ENCODE measurements around the gene SNRPB.

The SNRPB gene

GRCh38 chr20:2451939-2452732 lies 18.5 kb downstream of the SNRPB start:
- peak; percentile 80 for TF ChIP-seq CTCF (IDR thresholded peaks at IDR 0.05; ENCODE audit: borderline replicate concordance, control extremely low read depth, extremely low read depth, insufficient read depth, missing control alignments)
- DNase-seq (ENCODE audit: low spot score), result peak; percentile 60
- in situ Hi-C loops (cut with MboI; ENCODE audit: low sequenced_read_pairs, unreplicated experiment), result loop anchor here (25.0 kb wide), 1 partner anchor 240 kb away; no protein-coding TSS in a partner anchor

GRCh38 chr20:2451422-2451821 lies 19.2 kb downstream of the SNRPB start:
- no peak for TF ChIP-seq CTCF (IDR thresholded peaks at IDR 0.05; ENCODE audit: borderline replicate concordance, control extremely low read depth, extremely low read depth, insufficient read depth, missing control alignments)
- DNase-seq (ENCODE audit: low spot score), result no peak
- in situ Hi-C loops (cut with MboI; ENCODE audit: low sequenced_read_pairs, unreplicated experiment), result loop anchor here (25.0 kb wide), 1 partner anchor 239 kb away; no protein-coding TSS in a partner anchor

GRCh38 chr20:2449386-2449785 lies 21.2 kb downstream of the SNRPB start:
- no peak for DNase-seq (ENCODE audit: low spot score)
- in situ Hi-C loops (cut with MboI; ENCODE audit: low sequenced_read_pairs, unreplicated experiment), result no loop called here
- TF ChIP-seq CTCF (IDR thresholded peaks at IDR 0.05; ENCODE audit: borderline replicate concordance, control extremely low read depth, extremely low read depth, insufficient read depth, missing control alignments), result no peak

GRCh38 chr20:2446845-2447244 lies 23.7 kb downstream of the SNRPB start:
- no peak for DNase-seq (ENCODE audit: low spot score)
- in situ Hi-C loops (cut with MboI; ENCODE audit: low sequenced_read_pairs, unreplicated experiment), result no loop called here
- TF ChIP-seq CTCF (IDR thresholded peaks at IDR 0.05; ENCODE audit: borderline replicate concordance, control extremely low read depth, extremely low read depth, insufficient read depth, missing control alignments), result no peak

GRCh38 chr20:2431185-2431584 lies 39.4 kb downstream of the SNRPB start:
- DNase-seq (ENCODE audit: low spot score), result no peak
- no peak for TF ChIP-seq CTCF (IDR thresholded peaks at IDR 0.05; ENCODE audit: borderline replicate concordance, control extremely low read depth, extremely low read depth, insufficient read depth, missing control alignments)
- in situ Hi-C loops (cut with MboI; ENCODE audit: low sequenced_read_pairs, unreplicated experiment), result no loop called here

GRCh38 chr20:2430538-2430937 lies 40.1 kb downstream of the SNRPB start:
- DNase-seq (ENCODE audit: low spot score), result no peak
- in situ Hi-C loops (cut with MboI; ENCODE audit: low sequenced_read_pairs, unreplicated experiment), result no loop called here
- no peak for TF ChIP-seq CTCF (IDR thresholded peaks at IDR 0.05; ENCODE audit: borderline replicate concordance, control extremely low read depth, extremely low read depth, insufficient read depth, missing control alignments)
